Brain microvascular endothelial cell (primary cell): ENCODE measurements around the gene MALAT1.

ENCODE experiments used
- DNase-seq: peaks from one replicate; pipeline ENCODE4 v3.0.0-alpha.2; 2020
- H3K27ac ChIP-seq: fragments of 250-450 bp; sonication (Bioruptor Pico); 2 replicates; pipeline ENCODE4 v1.5.1; 2020; ENCODE audit warnings: mild to moderate bottlenecking, moderate library complexity
- H3K27me3 ChIP-seq: fragments of 250-450 bp; sonication (Bioruptor Pico); replicated peaks from 2 replicates; pipeline ENCODE4 v1.5.1; 2020; ENCODE audit warnings: mild to moderate bottlenecking
- H3K36me3 ChIP-seq: fragments of 250-450 bp; sonication (Bioruptor Pico); replicated peaks from 2 replicates; pipeline ENCODE4 v1.5.1; 2020; ENCODE audit warnings: mild to moderate bottlenecking
- H3K4me3 ChIP-seq: 2 replicates; pipeline ENCODE4 v1.5.1; 2011; ENCODE audit warnings: low read depth, mild to moderate bottlenecking, control low read depth, low read length, moderate library complexity
- in situ Hi-C: cut with HindIII; loops from 2 replicates; pipeline ENCODE4 v1.10.0; 2017; ENCODE audit warnings: low sequenced_read_pairs, low pct_ligation_motif_present
- TF ChIP-seq, protein P1 (sequence below): IDR thresholded peaks from 2 replicates; pipeline ENCODE4 v1.5.1; 2011; ENCODE audit warnings: low read depth, mild to moderate bottlenecking, moderate library complexity, low read length, control low read depth, inconsistent platforms; ENCODE audit errors: missing control alignments

MALAT1 gene

DNA sequence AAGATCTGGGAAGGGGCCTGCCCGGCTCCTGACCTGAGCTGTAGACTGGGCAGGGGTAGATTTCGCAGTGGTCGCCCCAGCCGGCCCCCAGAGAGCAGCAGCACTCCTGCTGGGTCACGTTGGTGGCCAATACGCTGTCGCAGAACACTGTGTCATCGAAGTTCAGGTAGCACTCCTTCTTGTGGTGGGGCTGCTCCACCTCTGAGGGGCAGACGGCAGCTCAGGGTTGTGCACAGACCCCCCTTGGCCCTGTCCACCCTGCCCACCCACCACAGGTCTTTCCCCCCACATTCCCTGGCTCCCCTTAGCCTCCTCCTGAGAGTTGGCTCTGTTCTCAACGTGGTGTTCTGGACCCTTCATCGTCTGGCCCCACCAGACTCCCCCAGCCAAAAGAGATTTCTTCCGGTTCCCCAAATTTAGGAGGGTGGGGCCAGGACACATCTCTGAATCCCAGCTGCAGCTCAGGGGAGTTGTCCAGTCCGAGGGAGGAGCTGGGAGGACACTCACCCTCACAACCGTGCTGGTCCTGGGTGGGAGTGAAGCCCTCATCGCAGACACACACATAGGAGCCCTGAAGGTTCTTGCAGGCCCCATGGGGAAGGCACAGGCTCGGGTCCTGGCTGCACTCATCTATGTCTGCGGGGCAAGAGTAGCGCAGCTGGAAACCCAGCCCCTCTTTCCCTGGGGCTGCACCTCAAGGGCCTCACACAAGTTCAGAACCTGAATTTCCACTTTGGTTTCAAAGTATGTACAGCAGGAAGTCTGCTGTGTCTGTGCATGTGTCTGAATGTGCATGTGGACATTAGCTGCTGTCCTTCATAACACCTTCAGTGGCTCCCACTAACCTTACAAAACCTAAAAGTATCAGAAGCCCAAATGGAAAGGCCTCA is 42.5 kb downstream of the MALAT1 start:
- TF ChIP-seq, protein P1, sequence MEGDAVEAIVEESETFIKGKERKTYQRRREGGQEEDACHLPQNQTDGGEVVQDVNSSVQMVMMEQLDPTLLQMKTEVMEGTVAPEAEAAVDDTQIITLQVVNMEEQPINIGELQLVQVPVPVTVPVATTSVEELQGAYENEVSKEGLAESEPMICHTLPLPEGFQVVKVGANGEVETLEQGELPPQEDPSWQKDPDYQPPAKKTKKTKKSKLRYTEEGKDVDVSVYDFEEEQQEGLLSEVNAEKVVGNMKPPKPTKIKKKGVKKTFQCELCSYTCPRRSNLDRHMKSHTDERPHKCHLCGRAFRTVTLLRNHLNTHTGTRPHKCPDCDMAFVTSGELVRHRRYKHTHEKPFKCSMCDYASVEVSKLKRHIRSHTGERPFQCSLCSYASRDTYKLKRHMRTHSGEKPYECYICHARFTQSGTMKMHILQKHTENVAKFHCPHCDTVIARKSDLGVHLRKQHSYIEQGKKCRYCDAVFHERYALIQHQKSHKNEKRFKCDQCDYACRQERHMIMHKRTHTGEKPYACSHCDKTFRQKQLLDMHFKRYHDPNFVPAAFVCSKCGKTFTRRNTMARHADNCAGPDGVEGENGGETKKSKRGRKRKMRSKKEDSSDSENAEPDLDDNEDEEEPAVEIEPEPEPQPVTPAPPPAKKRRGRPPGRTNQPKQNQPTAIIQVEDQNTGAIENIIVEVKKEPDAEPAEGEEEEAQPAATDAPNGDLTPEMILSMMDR: no peak
- no peak for DNase-seq
- no peaks in the 10 kb centered on the region for H3K27me3 ChIP-seq
- H3K4me3 ChIP-seq: peak overlapping the region; percentile 44
- H3K27ac ChIP-seq: peak overlapping the region; percentile 30
- in situ Hi-C loops: no loop called here
- peaks cover 82% of the 10 kb centered on the region for H3K36me3 ChIP-seq

DNA sequence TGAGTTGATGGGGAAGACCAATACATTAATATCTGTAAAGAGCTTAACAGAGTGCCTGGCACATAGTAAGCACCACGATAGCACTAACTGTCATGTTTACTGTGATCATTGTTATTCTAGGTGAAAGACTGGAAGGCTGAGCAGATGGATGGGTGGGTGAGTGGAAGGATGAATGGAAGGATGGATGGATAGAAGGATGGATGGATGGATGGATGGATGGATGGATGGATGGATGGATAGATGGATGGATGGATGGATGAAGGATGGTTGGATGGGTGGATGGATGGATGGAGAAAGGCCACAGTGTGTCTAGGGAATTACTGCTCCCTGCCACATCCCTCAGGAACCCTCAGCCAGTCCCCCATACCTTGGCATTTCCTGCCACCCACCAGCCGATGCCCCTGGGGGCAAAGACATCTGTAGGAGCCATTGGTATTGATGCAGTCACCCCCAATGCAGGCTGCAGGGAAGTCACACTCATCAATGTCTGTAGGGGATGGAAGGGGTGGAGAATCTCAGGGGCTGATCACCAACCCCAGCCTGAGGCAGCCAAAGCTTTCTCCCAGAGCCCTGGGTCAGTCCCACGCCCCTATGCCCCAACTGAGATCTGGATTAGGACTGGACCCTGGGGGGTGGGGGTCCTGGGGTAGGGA is 44.0 kb downstream of the MALAT1 start:
- no peaks in the 10 kb centered on the region for H3K27me3 ChIP-seq
- H3K27ac ChIP-seq: no peak overlapping the region
- no peak for DNase-seq
- H3K4me3 ChIP-seq: no peak overlapping the region
- peaks cover 83% of the 10 kb centered on the region for H3K36me3 ChIP-seq
- in situ Hi-C loops: no loop called here
- TF ChIP-seq, protein P1: no peak

DNA sequence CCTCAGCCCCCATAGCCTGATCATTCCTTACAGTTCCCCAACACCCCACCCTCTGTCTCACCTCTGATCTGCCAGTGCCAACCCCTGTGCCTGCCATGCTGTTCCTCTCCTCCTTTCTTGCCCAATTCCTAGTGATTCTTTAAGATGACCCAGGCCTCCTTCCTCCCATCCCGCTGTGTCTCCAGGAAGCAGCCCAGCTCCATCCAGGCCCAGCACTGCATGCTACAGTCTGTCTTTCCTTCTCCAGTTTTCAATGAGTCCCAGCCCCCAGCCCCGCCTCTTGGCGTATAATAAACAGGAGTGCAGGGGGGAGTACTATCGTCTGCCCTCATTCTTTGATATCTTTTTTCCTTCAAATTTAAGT is 47.0 kb downstream of the MALAT1 start:
- DNase-seq: no peak
- in situ Hi-C loops: no loop called here
- Histone ChIP-seq H3K36me3 (peaks cover 84% of the 10 kb centered on the region), H3K27me3 (no peaks in the 10 kb centered on the region), H3K4me3 (no peak overlapping the region), H3K27ac (no peak overlapping the region)
- TF ChIP-seq, protein P1: no peak

DNA sequence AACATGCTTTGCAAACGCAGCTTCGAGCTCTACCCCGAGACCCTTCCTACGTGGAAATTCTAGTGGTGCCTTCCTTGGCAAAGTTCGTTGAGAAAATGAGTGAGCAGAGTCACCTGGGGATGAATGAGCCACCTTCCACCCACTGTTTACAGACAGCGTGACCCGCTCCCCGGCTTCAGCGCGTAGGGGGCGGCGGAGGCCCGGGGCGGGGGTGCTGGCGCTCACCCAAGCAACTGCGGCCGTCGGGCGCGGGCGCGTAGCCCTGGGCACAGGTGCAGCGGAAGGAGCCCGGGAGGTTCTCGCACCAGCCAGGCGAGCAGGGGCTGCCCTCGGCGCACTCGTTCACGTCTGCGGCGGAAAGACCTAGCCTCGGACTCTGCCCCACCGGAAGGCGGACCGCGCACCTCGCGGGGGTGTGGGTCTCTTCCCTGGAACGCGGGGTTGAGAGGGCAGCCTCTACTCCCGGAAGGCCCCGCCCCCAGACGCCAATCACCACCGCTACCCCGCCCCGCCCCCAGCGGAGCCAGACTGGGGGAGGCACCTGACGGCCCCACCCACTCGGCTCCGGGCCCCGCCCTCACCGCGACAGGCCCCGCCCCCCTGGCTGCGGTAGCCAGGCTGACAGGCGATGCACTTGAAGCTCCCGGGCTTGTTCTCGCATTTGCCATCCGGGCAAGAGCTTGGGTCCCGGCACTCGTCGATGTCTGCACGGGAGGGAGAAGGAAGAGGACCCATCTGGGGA is 47.5 kb downstream of the MALAT1 start:
- peaks cover 84% of the 10 kb centered on the region for H3K36me3 ChIP-seq
- no peaks in the 10 kb centered on the region for H3K27me3 ChIP-seq
- no peak overlapping the region for H3K27ac ChIP-seq
- no peak for DNase-seq
- in situ Hi-C loops: no loop called here
- no peak overlapping the region for H3K4me3 ChIP-seq
- TF ChIP-seq, protein P1: no peak

DNA sequence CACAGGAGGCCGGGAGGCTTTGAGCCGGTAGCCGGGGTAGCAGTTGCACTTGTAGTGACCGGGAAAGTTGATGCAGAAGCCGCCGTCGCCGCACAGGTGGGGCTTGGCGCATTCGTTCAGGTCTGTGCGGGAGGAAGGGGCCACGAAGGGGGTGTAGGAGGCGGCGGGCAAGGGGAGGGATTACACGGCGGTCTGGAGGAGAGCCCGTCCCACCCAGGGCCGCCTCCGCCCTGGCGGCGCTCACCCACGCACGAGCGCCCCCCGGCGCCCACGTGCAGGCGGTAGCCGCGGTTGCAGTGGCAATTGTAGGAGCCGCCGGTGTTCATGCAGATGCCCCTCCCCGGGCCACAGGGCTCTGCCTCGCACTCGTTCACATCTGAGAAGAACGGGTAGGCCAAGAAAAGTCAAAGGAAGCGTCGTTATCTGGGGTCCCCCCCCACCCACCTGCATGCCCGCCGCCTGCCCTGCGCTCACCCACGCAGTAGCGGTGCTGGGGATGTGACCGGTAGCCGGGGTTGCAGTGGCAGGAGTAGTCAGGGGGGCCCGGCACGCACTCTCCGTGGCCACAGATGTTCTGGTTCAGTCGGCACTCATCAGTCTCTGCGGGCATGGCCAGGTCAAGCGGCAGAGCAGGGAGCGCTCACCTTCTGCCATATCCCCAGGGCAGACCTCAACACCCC is 48.7 kb downstream of the MALAT1 start:
- in situ Hi-C loops: no loop called here
- H3K36me3 ChIP-seq: peaks cover 87% of the 10 kb centered on the region
- H3K4me3 ChIP-seq: no peak overlapping the region
- TF ChIP-seq, protein P1: no peak
- H3K27ac ChIP-seq: no peak overlapping the region
- no peak for DNase-seq
- no peaks in the 10 kb centered on the region for H3K27me3 ChIP-seq
